Activated gamma-delta T cell treated with Interleukin-2 at 50 U/mL for 16 hours (primary cell): ENCODE measurements around the gene GJE1.

ENCODE experiments used
- DNase-seq: peaks from one replicate; pipeline ENCODE4 v3.0.0-alpha.2; 2020

The GJE1 gene

DNA sequence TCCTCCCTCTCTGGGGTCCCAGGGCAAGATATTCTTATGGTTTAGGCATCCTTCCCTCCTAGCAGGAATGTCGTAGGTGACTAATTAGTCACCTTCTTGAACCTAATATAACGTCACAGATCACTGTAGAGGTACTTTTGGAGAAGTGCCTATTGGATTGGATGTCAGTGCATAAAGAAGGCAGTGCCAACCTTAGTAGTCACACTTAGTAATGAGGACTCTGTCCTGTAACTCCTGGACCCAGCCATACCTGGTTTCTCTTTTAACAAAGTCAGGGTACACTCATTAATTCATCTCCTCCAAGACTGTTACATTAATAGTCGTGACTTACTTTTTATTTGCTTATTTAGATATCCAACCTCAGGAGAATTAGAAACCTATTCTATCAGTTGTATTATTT lies 34.3 kb downstream of the GJE1 start:
- no peak for DNase-seq

DNA sequence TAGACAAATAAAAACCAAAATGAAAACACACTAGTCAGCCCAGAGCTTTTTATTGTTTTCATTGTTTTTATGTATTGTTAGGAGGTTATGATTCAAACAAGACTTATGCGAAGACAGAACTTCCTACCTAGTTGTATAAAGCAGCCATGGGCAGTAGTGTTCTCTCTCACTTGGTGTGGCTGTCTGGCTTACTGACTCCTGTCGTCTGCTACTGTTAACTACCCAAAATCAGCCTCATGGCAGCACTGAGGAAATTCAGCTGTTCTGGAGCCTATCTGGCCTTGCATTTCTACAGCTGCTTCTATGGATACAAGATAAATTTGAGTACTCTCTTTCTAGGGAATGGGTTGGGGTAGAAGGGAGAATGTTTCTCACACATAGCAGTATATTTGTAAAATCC lies 34.8 kb downstream of the GJE1 start:
- DNase-seq = no peak

DNA sequence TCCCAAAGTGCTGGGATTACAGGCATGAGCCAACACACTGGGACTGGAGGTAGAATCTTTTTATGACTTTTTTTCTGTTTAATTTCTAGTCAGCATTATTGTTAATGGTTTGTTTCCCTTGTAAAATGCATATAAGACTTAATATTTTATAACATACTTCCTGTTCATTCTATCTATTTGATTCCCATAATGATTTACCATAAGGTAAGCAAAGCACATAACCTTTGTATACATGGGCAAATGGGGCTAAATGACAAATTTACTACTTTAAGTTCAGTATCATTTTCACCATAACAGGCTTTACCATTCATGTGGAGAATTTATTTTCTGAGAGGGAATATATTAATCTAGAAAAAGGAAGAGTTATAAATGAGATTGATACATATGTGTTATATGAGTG lies 38.6 kb downstream of the GJE1 start:
- DNase-seq = no peak

DNA sequence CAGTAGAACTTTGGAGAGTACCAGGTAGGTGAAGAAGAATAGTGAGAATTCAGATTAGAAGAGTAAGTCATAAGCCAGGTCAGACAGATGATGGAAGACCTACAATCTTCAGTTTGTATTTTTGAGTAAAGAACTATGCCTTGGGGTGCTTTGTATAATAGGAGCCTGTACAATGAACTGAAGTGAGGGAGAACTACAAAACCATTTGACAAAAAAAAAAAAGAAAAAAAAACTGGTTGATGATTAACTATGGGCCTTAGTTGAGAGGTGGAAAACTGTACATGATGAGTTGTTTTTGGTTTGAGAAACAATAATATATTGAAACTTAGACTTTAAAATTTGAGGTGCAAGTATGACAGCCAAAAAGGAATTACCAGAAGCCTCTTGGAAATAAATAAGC lies 40.0 kb downstream of the GJE1 start:
- DNase-seq = no peak

DNA sequence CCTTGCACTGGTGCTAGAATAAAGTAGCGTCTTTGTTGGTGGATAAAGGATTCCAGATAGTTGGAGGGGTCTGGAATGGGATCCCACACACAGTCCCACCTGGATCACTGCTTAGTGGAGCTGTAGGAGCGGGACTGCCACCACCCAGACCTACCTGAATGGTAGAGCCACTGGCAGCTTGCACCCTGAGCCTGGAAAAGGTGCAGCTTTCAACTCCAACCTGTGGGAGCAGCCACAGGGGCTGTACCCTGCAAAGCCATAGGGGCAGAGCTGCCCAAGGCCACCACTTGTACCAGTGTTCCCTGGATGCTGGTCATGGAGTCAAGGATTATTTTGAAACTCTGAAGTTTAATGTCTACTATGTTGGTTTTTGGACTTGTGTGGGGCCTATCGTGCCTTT lies 41.3 kb downstream of the GJE1 start:
- DNase-seq = no peak

DNA sequence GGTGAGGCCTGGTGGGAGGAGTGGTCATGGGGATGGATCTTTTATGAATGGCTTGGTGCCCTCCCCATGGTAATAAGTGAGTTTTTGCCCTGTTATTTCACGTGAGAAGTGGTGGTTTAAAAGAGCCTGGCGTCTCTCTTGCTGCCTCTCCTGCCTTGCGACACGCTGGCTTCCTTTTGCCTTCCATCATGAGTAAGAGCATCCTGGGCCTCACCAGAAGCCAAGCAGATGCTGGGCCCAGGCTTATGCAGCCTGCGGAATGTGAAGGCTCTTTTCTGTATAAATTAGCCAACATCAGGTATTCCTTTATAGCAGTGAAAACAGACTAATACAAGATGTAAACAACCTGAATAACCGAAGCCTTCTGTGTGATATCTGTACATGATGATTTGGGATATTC lies 42.0 kb downstream of the GJE1 start:
- no peak for DNase-seq

DNA sequence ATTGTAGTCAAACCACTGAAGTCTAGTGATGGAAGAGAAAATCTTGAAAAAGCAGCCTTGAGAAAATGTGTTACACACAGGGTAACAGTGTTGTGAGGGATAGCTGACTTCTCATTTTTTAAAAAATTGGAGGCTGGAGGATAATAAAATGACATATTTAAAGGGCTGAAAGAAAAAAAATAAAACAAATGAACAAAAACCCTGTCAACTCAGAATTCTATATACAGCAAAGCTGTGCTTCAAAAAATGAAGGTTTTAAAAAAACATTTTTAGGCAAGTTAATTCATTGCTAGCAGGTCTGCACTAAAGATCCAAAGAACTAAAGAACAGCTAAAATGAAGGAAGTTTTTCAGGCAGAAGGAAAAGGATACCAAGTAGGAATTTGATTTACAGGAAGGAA lies 45.4 kb downstream of the GJE1 start:
- DNase-seq = no peak

DNA sequence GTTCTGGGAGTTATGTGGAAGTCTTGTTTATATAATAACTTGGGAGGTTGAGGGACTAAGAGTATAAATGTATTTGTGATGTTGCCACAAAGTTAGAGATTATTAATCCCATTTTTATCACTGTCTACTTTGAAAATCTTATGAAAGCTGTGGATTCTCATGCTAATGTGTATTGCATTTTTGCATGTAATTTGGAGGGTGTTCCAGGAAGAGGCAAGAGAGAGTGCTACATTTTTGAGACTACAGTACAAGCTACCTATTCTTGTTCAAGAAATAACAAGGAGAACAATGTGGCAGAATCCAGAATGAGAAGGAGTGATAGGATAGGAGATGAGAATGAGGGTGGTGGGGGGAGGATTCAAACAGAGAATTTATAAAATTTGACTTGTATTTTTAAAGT lies 49.3 kb downstream of the GJE1 start:
- no peak for DNase-seq

DNA sequence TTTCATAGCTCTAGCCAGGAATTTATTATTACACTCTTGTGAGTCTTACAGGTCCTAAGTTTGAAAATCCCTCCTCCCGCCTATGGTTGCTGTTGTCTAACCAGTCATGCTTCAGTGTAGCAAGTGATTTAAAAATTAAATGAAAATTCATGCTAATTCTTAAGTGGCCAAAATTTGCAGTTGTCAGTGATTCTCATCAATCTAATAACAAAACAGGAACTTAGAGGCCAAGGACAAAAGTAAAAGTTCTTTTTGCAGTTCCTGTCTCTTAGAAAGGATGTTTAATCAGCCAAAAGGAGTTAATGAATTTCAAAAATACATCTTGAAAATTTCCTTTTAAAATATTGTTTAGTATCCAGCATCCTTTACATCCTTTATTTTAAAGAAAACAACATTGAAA lies 50.6 kb downstream of the GJE1 start:
- no peak for DNase-seq

DNA sequence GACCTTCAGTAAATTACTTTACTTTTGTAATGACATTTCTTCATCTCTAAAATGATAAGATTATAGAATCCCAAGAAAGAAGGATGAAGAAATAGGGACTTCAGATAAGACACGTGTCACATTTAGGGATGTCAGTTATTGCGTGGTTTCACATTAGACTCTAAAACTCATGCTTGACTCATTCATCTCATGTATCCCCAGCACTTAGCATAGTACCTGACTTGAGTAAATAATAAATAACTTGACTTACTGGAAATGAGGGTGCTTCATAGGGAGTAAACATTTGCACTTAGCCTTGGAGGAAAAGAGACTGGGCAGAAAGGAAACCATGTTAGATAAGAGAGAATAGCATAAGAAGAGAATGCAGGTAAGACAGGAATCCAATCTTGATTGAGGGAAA lies 51.6 kb downstream of the GJE1 start:
- no peak for DNase-seq
